Measurements from ENCODE around the gene FLOT2.
"Not testable (repeated sequence)": the region's sequence is repeated elsewhere in the genome, so short reads cannot be mapped to it uniquely, and the experiment has no call there.

The FLOT2 gene

DNA sequence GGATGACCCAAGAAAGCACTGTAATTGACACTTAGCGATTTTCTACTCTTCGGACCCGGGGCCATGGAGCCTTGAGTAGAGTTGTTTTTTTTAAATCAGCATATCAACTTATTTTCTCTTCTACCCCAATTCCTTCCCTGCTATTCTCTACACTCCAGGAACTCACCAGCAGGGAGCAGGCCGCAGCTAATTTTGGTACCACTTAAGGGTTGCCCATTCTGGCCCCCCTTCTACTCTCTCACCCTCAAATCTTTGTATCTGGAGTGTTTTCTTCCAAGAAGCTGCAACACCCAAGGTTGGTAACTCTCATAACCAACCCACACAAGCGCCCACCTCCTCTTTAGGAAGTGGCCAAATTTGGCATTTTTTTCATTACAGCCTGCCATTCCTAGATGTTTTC is 48.3 kb downstream of the FLOT2 start:
- Histone ChIP-seq H3K9ac (no peak overlapping the region), H3K4me1 (no peaks in the 10 kb centered on the region), H3K27me3 (ENCODE audit: control insufficient read depth, insufficient read depth, low read length) (no peaks in the 10 kb centered on the region), H3K4me3 (ENCODE audit: low read depth, low read length) (no peak overlapping the region), H3K27ac (no peak overlapping the region), H3K9me3 (ENCODE audit: control insufficient read depth, low read length) (no peaks in the 10 kb centered on the region), H3K36me3 (ENCODE audit: control insufficient read depth, insufficient read depth, low read length) (no peaks in the 10 kb centered on the region), H2AFZ (no peak overlapping the region), H3K79me2 (no peaks in the 10 kb centered on the region), H3K4me2 (ENCODE audit: low read length) (no peak overlapping the region)
- TF ChIP-seq, protein P1, sequence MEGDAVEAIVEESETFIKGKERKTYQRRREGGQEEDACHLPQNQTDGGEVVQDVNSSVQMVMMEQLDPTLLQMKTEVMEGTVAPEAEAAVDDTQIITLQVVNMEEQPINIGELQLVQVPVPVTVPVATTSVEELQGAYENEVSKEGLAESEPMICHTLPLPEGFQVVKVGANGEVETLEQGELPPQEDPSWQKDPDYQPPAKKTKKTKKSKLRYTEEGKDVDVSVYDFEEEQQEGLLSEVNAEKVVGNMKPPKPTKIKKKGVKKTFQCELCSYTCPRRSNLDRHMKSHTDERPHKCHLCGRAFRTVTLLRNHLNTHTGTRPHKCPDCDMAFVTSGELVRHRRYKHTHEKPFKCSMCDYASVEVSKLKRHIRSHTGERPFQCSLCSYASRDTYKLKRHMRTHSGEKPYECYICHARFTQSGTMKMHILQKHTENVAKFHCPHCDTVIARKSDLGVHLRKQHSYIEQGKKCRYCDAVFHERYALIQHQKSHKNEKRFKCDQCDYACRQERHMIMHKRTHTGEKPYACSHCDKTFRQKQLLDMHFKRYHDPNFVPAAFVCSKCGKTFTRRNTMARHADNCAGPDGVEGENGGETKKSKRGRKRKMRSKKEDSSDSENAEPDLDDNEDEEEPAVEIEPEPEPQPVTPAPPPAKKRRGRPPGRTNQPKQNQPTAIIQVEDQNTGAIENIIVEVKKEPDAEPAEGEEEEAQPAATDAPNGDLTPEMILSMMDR (IDR thresholded peaks at IDR 0.05) = no peak

DNA sequence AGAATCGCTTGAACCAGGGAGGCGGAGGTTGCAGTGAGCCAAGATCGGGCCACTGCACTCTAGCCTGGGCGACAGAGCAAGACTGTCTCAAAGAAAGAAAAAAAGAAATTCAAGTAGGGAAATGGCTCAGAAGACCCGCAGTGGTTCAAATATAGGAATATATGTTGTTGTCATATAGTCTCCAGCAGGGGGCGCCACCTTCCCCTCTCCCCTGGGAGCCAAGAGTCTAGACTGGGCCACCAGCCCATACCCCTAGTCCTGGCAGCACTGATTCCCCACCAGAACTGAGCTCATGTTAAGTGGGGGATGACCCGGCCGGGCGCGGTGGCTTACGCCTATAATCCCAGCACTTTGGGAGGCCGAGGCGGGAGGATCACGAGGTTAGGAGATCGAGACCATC is 48.9 kb downstream of the FLOT2 start:
- not testable (repeated sequence) for H3K4me1 ChIP-seq; H3K36me3 ChIP-seq (ENCODE audit: control insufficient read depth, insufficient read depth, low read length); H3K27me3 ChIP-seq (ENCODE audit: control insufficient read depth, insufficient read depth, low read length); H3K9me3 ChIP-seq (ENCODE audit: control insufficient read depth, low read length); H3K4me2 ChIP-seq (ENCODE audit: low read length); H3K4me3 ChIP-seq (ENCODE audit: low read depth, low read length); H2AFZ ChIP-seq; H3K79me2 ChIP-seq; H3K9ac ChIP-seq; H3K27ac ChIP-seq

DNA sequence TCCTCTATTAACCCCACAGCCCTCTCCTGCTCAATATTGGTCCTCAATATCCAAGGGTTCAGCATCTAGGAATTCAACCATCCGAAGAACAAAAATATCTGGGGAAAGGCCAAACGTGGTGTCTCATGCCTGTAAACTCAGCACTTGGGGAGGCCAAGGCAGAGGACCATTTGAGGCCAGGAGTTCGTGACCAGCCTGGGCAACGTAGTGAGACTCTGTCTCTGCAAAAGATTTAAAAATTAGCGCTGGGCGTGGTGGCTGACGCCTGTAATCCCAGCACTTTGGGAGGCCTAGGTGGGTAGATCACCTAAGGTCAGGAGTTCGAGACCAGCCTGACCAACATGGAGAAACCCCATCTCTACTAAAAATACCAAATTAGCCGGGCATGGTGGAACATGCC is 50.8 kb downstream of the FLOT2 start:
- H3K9ac ChIP-seq; H2AFZ ChIP-seq; H3K27ac ChIP-seq; H3K79me2 ChIP-seq; H3K4me2 ChIP-seq (ENCODE audit: low read length); H3K36me3 ChIP-seq (ENCODE audit: control insufficient read depth, insufficient read depth, low read length); H3K4me1 ChIP-seq; H3K9me3 ChIP-seq (ENCODE audit: control insufficient read depth, low read length); H3K27me3 ChIP-seq (ENCODE audit: control insufficient read depth, insufficient read depth, low read length); H3K4me3 ChIP-seq (ENCODE audit: low read depth, low read length): not testable (repeated sequence)

DNA sequence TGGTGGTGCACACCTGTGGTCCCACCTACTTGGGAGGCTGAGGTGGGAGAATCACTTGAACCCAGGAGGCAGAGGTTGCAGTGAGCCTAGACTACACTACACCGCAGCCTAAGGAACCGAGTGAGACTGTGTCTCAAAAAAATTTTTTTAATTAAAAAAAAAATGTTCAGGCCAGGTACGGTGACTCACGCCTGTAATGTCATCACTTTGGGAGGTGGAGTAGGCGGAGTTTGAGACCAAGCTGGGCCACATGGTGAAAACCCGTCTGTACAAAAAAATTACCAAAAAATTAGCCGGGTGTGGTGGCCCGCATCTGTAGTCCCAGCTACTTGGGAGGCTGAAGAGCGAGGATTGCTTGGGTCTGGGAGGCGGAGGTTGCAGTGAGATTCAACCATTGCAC is 51.3 kb downstream of the FLOT2 start:
- H2AFZ ChIP-seq = no peak overlapping the region
- H3K4me3 ChIP-seq (ENCODE audit: low read depth, low read length) = no peak overlapping the region
- H3K79me2 ChIP-seq = peaks cover 9% of the 10 kb centered on the region
- H3K4me2 ChIP-seq (ENCODE audit: low read length) = no peak overlapping the region
- no peaks in the 10 kb centered on the region for H3K36me3 ChIP-seq (ENCODE audit: control insufficient read depth, insufficient read depth, low read length)
- TF ChIP-seq, protein P1 (IDR thresholded peaks at IDR 0.05) = no peak
- no peaks in the 10 kb centered on the region for H3K9me3 ChIP-seq (ENCODE audit: control insufficient read depth, low read length)
- no peak overlapping the region for H3K9ac ChIP-seq
- no peaks in the 10 kb centered on the region for H3K27me3 ChIP-seq (ENCODE audit: control insufficient read depth, insufficient read depth, low read length)
- peaks cover 3% of the 10 kb centered on the region for H3K4me1 ChIP-seq
- H3K27ac ChIP-seq = no peak overlapping the region

DNA sequence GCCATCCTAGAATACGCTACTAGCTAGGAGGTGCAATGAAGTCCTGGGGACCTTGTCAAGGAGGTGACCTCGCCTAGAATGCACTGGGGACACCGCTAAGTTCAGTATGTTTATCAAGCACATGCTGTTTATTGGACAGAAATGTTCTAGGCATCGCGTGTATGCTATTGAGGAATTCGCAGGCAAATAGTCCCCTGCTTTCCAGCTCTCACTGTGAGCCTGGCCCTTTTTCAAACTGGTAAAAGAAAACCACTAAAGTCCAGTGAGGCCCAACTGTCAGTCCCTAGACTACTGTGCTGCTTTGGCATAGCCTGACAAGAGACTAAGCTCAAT is 53.8 kb downstream of the FLOT2 start:
- H3K4me3 ChIP-seq (ENCODE audit: low read depth, low read length) = no peak overlapping the region
- TF ChIP-seq, protein P1 (IDR thresholded peaks at IDR 0.05) = no peak
- peaks cover 3% of the 10 kb centered on the region for H3K4me1 ChIP-seq
- no peaks in the 10 kb centered on the region for H3K9me3 ChIP-seq (ENCODE audit: control insufficient read depth, low read length)
- H3K9ac ChIP-seq = no peak overlapping the region
- no peaks in the 10 kb centered on the region for H3K36me3 ChIP-seq (ENCODE audit: control insufficient read depth, insufficient read depth, low read length)
- no peak overlapping the region for H3K27ac ChIP-seq
- peaks cover 14% of the 10 kb centered on the region for H3K79me2 ChIP-seq
- no peaks in the 10 kb centered on the region for H3K27me3 ChIP-seq (ENCODE audit: control insufficient read depth, insufficient read depth, low read length)
- H2AFZ ChIP-seq = no peak overlapping the region
- no peak overlapping the region for H3K4me2 ChIP-seq (ENCODE audit: low read length)

DNA sequence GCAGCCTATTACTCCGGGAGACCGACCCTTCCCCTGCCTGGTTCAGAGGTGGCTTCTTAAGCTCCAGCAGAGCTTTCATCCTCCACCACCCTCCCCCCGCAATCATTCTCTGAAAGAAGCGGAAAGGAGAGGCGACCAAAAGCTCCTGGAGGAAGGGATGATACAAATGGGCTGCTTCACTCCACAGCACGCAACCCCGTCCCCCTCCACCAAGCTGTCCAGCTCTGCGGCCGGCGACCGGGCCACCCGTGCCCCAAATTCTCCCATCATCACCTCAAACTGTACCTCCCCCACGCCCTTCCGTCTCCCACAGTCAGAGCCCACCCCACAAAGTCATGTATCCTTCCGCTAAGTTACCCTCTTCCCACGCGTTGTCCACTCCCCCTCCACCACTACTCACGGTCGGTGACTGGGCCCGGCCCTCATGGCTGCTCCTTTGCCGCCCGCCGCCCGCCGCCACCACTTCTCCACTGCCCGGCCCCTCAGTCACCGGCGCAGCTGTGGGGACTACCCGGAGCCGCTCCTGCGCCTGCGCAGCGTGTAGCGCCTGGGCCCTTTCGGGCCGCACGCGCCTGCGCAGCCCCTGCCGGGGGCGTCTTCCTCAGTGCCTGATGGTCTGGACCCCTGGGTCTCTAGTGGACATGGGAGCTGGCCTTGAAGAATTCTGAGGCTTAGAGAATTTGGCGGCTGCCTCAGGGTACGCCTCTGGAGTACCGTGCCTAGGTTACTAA is 55.1 kb downstream of the FLOT2 start, which contains the start of gene FAM222B:
FAM222B (minus strand) TSS at position 509 of the 731 bp plus-strand sequence. CDS start 76,123 bp downstream, outside the sequence.
- Histone ChIP-seq H3K36me3 (ENCODE audit: control insufficient read depth, insufficient read depth, low read length) (no peaks in the 10 kb centered on the region), H3K9ac (peak within 1 kb of the TSS; percentile 49), H3K4me2 (ENCODE audit: low read length) (peak within 1 kb of the TSS; percentile 88), H3K4me1 (peaks cover 3% of the 10 kb centered on the region), H3K79me2 (peaks cover 25% of the 10 kb centered on the region), H3K27ac (peak within 1 kb of the TSS; percentile 55), H2AFZ (peak within 1 kb of the TSS; percentile 96), H3K27me3 (ENCODE audit: control insufficient read depth, insufficient read depth, low read length) (no peaks in the 10 kb centered on the region), H3K9me3 (ENCODE audit: control insufficient read depth, low read length) (no peaks in the 10 kb centered on the region), H3K4me3 (ENCODE audit: low read depth, low read length) (peak within 1 kb of the TSS; percentile 87)
- TF ChIP-seq, protein P1 (IDR thresholded peaks at IDR 0.05) = no peak

Data from parathyroid adenoma (tissue), 2 donors.